ENCODE measurements around the gene NBEA.
"Not testable (repeated sequence)": the region's sequence is repeated elsewhere in the genome, so short reads cannot be mapped to it uniquely, and the experiment has no call there.

NBEA gene

GRCh38 chr13:35393886-35394285 lies 451.8 kb downstream of the NBEA start:
- no peak for DNase-seq

GRCh38 chr13:35408285-35408684 lies 466.2 kb downstream of the NBEA start:
- not testable (repeated sequence) for DNase-seq

GRCh38 chr13:35411059-35411744 lies 469.1 kb downstream of the NBEA start:
- no peak for DNase-seq

GRCh38 chr13:35448465-35448864 lies 506.4 kb downstream of the NBEA start:
- no peak for DNase-seq

GRCh38 chr13:35449821-35450220 lies 507.8 kb downstream of the NBEA start:
- no peak for DNase-seq

GRCh38 chr13:35455022-35455421 lies 513.0 kb downstream of the NBEA start:
- no peak for DNase-seq

GRCh38 chr13:35457258-35457657 lies 515.2 kb downstream of the NBEA start:
- DNase-seq = no peak

- no peak for DNase-seq
These were observed 518.0 kb downstream of the NBEA start for GRCh38 chr13:35460061-35460460.

GRCh38 chr13:35465371-35465770 lies 523.3 kb downstream of the NBEA start:
- no peak for DNase-seq

- DNase-seq = no peak
These were observed 526.1 kb downstream of the NBEA start for GRCh38 chr13:35468195-35468594.

- no peak for DNase-seq
These were observed 527.9 kb downstream of the NBEA start for GRCh38 chr13:35469806-35470525.

GRCh38 chr13:35470671-35471661 lies 528.9 kb downstream of the NBEA start:
- no peak for DNase-seq

- DNase-seq = no peak
These were observed 529.7 kb downstream of the NBEA start for GRCh38 chr13:35471706-35472322.

GRCh38 chr13:35472323-35472881 lies 530.3 kb downstream of the NBEA start:
- DNase-seq = no peak

GRCh38 chr13:35473206-35473775 lies 531.2 kb downstream of the NBEA start:
- no peak for DNase-seq

- no peak for DNase-seq
These were observed 531.7 kb downstream of the NBEA start for GRCh38 chr13:35473802-35474201.

GRCh38 chr13:35474496-35475211 lies 532.6 kb downstream of the NBEA start:
- DNase-seq = no peak

GRCh38 chr13:35475212-35475959 lies 533.3 kb downstream of the NBEA start:
- no peak for DNase-seq

GRCh38 chr13:35475960-35476943 lies 534.2 kb downstream of the NBEA start, which contains the start of gene MAB21L1:
Gene MAB21L1, minus strand, starts transcription at chr13:35476689. Its CDS starts 551 bp downstream, at chr13:35476138.
- DNase-seq = no peak

All from SW 1271 (cell line).